ENCODE results near the gene ATP2B2.

ATP2B2 gene

DNA sequence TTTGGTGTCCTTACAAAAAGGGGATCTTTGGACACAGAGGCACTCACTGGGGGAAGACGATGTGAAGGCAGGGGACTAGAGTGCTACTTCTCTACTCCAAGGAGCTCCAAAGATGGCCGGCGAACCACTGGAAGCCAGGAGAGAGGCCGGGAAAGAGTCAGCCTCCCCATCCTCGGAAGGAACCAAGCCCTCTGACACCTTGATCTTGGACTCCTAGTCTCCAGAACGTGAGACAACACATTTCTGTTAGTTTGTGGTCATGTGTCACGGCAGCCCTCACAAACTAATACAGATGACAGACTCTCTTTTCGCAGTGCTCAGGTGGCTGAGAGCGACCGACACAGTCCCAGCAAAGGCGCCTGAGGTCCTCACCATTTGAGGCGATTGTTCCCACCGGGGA lies 24.4 kb upstream of the ATP2B2 start:
- peak; percentile 21 for DNase-seq

DNA sequence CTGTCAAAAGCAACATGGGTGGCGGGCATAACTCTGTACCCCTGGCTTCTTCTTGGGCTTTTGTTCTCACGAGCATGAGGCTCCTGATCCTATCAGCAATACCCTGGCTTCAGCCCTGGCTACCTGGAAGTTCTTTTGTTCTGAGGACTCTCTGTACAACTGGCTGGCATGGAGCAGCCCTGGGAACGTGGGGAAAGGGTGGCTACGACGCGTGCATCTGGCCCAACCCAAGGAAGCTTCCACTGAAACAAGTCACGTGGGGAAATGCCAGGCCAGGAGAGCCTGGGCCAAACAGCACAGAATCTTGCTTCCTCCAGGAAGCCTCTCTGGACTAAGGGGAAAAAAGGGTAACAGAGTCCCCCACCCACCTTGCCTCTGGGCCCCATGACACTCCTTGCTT lies 22.7 kb upstream of the ATP2B2 start:
- no peak for DNase-seq

DNA sequence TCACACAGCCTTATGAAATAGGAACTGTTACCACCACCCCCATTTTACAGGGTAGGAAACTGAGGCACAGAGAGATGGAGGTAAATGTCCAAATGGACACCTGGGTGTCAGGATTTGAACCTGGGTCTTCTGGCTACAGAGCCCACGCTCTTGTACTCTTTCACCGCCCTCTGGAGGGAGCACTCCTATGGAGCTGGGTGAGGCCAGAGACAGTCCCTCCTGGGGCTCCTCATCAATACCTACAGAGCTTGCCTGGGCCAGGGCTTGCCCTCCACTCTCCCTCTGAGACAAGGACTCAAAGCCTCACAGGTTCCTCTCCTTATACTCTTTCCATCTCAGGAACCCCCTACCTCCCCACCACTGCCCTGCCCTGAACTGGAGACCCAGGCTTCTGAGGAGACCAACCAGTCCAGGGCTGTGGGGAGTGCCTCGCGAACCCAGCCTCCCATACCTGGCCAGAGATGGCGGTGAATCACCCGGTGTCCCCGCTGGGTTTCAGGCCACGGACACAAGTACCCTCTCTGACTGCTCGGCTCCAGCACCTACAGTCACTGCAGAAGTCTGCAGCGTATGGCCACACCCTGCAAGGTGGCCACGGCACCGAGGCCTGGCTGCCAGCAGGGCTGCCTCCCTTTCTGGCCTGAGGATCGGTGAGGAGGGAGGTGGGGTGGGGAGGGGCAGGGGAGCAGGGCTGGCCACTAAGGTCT lies 22.1 kb upstream of the ATP2B2 start:
- no peak for DNase-seq

DNA sequence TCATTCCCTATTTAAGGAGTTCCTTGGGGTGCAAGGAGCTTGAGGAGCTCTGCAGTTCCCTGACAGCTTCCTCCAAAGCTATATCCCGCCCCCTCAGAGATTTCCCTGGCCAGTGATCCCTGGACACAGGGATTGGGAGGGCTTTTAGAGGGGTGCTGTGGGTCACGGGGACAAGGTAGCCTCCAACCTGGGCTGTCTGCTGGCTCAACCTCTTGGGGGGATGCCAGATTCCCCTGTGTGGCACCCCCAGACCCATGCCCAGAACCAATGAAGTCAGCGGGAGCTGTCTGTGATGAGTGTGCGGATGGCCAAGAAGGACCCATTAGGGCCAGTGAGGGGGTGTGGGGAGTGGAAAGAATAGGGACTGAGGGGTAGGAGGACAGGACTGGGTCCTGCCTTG lies 21.0 kb upstream of the ATP2B2 start:
- DNase-seq = peak; percentile 7

DNA sequence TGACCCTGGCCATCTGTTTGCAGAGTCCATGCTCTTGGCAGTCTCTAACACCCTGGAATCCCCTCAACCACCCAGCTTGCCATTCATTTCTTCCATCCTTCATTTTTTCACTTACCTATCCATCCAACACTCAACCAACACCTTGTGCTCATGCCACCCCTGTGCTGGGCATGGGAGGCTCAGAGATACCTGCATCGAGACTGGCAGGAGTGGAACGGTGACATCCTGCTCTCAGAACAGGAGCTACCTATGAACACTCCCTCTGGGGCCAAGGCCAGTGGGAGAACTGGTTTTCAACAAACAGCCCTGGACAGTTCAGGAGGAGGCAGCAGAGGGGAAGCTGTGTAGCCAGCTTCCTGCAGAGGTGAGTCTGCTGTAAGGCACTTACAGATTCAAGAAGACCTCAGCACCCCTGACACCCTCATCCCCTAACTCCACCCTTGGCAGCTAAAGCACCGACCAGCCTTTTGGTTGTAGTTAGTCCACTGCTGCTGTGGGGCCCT lies 19.5 kb upstream of the ATP2B2 start:
- DNase-seq = peak; percentile 11

DNA sequence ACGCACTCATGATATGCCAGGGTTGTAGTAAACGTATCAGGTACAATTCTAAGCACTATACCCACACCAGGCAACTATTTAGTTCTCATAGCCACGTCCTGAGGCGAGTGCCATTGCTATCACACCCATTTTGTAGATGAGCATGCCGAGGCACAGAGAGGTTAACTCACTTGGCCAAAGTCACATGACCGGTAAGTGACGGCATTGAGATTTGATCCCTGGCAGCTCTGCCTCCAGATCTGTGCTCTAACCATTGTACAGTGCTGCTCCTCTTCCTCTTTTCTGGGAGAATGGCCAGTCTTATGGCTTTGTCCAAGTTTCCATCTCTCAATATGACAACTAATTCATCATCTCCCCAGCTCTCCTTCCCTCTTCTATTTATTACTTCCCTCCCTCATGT lies 18.9 kb upstream of the ATP2B2 start:
- DNase-seq = no peak

DNA sequence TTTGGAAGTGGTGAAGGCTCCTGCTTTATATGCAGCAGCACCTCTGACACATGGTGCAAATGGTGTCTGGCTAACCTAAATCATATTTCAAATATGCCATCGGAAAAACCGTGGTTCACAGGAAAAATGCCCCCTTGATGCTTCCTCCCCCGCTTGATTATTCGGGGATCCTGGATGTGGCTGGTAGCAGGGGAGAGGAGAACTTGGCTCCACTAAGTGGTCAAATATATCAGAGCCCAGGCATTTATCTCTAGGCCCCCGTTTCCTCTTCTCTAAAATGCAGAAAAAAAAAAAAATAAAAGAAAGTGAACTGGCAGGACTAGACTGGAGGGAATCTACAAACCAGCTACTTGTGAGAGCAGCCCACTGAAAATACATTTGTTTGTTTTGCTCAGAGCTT lies 18.2 kb upstream of the ATP2B2 start:
- no peak for DNase-seq

DNA sequence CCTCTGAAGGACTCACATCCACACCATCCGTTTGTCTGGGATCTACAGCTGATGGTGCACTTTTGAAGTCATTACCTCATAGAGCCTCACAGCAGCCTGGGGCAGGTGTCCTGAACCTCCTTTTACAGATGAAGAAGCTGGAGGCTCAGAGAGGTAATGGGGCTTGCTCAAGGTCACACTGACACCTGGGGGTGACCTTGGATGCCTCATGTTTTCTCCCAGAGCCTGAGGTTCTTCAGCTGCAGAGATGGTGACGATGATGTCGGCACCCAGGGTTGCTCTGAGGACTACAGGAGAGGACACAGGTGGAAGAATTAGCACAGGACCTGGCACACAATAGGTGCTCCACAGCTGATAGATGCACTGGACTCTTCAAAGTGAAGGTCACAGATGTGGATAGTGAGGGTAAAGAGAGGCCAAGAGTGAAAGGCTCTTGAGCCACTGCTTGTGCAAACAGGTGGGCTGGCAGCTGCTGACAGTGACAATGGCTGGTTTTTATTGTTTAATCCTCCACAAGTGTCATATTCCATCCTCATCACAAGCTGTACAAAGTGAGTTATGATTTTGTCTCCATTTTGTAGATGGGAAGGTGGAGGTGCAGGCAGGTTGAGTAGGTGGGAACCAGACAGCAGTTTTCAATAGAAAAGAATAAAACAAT lies 17.4 kb upstream of the ATP2B2 start:
- peak; percentile 32 for DNase-seq

DNA sequence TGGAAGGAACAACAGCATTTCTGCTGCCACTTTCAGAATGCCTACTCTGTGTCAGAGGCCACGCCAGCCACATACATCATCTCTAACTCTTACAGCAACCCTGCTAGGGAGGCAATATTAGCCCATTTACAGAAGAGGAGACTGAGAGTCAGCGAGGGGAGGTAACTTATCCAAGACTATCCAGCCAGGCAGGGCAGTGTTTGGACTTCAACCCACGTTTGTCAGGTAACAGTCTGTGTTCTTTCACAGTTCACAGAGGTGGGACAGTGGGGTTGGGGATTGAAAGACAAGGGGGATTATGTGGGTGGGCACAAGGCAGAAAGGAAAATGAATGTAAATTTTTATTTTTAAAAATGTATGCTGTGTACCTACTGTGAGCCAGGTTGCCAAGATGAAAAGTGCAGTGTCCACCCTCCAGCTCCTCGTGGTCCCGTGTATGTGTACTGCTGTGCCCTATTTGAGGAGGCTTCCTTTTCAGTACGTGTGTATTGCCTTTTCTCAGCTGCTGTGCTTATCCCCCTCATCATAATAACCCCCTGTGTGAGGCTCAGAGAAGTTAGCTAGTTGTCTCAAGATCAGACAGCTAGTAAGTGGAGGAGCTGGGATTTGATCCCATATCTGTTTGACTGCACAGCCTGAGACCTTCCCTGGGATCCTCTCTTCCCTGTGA lies 16.5 kb upstream of the ATP2B2 start:
- DNase-seq = no peak

DNA sequence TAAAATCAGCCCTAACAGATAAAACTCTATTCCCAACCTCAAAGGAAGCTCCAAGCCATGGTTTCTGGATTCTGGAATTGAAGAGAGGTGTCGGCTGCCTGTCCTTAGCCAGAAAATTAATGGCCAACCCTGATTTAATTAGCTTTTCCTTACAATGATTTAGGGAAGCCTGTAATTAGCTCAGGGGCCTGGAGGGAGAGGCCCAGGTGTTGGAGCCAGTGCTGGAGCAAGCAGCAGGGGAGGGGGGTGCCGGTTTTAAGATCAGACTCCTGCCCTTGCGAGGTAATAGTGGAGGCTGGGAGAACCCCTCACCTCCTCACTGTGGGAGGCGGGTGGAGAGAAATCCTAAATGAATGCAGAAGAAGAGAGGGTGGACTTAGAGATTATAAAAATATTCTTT lies 14.7 kb upstream of the ATP2B2 start:
- DNase-seq = no peak

DNA sequence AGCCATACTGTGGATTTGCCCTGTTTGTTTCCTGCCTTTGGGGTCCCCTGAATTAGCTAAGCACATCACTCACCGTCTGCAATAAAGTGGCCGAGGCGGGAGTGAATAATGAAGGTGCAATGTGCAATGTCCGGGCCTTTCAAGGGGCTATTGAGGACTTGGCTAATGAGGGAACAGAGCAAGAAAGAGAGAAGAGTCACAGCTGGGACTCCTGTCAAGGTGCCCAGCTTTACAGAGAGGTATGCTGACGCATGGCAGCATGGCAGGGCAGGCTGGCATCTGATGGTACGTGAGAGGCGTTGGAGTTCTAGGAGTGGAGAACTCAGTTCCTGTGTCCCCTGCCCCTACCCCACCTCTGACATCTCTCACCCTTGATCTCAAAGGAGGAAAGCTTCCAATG lies 13.8 kb upstream of the ATP2B2 start:
- no peak for DNase-seq

DNA sequence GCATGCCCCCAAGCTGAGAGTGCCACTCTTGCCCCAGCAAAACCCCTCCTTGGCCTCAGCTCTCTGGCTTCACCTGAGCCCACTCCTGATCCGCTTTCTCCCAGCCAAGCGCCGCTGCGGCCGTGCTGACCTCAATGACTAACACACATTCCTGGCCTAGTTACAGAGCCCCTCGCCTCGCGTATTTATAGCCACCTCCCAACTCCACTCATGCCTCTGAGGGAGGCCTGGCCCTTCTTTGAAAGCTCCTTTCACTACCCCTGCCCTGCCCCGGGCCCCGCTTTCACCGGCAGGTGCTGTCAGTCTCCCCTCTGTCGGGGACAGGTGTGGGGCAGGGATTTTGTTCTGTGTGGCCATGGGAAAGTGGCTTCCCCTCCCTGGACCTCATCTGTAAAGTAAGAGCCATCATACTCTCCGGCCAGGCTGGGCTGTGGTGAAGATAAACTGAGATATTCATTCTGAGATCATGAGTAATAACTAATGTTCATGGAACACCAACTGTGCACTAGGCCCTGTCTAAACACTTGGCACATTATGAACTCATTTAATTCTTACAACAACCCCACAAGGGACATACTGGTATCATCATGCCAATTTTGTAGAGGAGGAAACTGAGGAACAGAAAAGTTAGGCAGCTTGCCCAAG lies 13.2 kb upstream of the ATP2B2 start:
- no peak for DNase-seq

DNA sequence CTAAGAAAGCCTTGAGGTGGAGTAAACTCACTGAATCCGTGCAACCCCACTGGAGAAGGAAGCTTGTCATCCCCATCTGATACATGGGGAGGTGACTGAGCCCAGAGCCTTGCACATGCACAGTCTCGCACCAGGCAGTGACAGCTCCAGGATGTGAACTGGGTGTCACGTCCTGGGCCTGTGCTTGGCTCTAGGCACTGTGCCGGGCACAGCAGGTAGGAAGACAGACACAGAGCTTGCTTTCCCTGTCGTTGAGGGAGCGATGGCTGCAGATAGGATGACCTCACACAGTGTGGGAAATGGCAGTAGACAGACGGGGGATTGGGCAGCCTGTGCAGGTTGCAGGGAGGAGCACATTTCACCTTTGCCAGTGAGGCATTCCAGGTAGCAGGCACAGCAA lies 12.2 kb upstream of the ATP2B2 start:
- no peak for DNase-seq

DNA sequence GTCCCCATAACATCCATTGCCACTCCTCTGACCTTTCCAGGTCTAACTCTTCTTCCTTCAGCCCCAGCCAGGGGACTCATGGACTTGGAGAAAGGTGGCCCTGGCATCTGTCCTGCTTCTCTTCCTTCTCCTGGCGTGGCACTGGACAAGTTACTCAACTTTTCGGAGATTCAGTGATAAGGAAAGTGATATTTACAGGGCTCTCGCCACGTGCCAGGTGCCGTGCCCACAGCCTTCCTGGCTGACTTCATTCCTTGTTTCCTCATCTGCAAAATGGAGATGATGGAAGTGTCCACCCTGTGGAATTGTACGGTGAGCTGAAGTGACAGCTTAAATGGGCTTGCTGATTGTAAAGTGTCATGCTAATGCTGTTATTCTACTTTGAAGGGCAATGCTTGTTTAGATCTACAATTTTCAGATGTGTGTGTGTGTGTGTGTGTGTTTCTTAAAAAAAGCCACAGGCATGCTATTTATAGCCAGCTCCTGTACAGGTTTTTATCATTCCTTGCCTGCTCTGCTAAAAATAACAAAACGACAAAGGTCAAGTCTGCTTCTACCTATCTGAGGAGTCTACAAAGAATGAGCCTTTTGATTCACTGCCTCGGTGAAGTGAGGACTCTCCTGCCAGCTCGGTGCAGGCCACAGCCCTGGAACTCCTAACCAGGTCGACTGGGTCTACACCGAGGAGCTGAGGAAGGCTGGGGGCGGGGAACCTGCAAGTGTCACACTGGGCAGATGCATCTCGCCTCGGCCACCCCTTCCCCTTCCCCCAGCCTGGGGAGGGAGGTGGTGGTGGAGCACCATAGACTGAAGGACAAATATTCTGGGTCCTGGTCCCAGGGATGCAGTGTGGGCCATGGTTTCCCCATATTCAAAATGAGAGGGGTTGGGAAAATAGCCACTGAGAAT lies 11.4 kb upstream of the ATP2B2 start:
- DNase-seq = no peak

DNA sequence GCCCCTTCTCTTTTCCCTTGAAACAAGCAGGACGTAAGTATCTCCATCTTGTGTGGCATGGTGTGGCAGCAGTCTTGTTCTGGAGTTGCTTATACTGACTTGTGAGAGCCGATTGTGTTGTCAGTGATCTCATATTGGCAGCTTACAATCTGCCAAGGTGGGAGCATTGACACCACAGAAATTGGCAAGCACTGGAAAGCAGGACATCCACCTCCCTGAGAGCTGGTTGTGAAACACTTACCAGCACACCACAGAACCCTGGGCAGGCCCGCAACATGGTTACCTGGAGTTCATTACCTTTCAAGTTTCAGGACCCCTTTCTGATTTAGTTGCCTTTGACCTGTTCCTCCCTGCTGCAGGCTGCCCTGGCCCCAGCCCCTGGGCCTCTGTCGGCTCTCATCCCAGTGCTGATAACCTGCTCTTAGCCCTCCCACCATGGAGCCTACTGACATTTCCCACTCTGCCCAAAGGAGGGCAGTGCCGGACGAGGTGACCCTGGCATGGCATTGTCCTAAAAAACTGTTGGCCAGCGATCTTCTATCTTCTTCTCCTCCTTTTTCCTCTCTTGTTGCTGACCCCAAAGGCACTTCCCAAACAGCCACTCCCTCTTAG lies 10.6 kb upstream of the ATP2B2 start:
- DNase-seq = no peak

DNA sequence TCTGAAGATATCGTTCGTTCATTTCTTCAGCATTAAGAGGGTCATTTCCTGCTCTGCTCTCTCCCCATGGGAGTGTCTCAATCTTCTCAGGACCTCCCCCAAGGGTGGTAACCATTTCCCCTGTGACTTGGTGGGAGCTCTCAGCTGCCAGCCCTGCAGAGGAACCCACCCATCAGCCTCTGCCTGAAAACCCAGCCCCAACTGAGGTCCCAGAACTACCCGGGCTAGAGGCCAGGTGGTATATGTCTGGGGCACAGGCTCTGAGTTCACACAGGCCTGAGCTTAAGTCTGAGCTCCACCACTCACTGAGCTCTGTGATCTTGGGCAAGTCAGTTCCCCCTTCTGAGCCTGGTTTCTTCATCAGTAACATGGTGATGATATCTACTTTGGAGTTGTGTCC lies 10.0 kb upstream of the ATP2B2 start:
- DNase-seq = no peak

DNA sequence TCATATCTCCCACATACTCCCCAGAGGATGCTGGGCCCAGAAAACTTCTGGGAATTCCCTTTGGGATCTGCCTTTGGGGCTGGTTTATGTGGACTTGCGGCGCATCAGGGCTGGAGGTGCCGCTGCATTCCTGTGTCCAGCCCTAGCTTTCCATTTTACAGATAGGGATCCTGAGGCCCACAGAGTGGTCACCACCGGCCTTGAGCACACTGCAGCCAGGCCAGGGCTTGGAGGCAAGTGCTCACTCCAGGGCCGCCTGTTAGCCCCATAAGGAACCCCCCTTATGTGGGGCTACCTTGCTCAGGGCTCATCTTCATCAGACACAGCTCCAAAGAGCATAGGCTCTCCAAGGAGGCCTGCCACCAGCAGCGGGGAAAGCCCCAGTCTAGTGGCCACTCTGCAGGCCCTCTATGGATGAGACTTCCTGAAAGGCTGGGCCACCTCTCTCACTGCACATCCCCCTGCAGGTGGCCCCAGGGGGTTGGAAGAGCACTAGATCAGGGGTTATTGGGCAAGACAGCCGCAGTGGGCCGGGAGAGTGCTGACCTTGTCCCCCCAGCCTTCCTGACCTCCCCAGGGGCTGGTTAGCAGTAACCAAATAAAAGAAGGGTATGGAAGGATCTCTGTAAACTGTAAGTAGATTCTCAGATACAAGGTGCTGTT lies 9.2 kb upstream of the ATP2B2 start:
- no peak for DNase-seq

DNA sequence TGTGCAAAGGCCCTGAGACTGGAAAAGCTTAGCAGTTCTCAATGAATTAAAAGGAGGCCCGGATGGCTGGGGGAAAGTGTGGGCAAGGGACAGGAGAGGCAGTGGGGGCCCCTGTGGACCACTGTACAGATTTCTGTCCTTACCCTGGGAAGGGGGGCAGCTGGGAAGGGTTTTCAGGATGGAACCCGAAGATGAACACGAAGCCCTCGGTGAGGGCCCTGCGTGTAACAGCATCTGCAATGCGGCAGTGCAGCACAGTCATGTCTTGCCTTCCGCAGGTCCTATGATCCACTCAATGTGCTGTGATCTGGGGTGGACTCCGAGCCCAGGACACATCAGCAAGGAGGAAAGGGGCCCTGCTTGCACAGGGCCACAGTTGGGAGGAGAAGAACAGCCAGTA lies 7.9 kb upstream of the ATP2B2 start:
- no peak for DNase-seq

DNA sequence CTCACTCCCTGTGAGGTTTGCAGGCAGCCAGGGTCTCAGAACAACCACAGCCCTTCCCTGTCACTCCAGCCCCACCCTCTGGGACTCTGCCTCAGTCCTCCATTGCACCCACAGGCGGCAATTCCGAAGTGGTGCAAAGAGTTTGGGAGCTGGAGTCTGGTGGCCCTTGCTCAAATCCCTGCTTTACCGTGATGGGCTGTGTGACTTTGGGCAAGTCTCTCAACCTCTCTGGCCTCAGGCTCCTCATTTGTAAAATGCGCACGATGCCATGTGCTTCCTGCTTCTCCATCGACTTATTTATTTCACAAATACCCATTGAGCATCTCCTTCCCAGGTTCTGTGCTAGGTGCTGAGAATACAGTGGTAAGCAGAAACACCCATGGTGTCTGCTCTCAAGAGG lies 7.3 kb upstream of the ATP2B2 start:
- no peak for DNase-seq

DNA sequence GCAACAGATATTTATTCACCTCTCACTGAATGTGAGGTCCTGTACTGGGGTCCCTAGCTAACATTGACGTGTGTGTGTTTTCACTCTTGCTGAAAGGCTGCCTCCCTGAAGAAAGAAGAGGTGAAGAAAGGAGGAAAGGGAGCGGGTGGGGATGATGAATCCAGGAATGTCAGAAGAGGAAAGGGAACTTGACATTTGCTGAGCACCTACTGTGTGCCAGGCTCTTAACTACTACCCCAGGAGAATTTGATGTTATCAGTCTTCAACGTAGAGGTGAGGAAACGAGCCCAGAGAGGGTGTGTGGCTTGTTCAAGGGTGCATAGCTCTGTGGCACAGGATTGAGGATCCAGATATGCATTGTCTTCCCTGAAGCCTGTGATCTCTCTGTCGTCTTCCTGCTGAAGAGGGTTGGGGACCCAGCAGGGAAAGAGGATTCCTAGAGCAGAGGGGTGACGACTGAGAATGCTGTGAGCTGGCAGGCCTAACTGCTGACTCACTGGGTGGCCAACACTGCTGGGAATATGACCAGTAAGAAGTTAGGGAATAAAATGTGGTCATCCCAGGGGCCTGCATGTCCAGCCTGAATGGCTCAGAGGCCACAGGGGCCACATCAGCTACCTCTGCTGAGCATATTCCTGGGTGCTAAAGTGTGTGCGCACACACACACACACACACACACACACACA lies 6.6 kb upstream of the ATP2B2 start:
- DNase-seq = no peak
